Placental pericyte (primary cell): ENCODE results near the gene NLRC3. TPM values are rescaled to one million over a fixed set of nuclear protein-coding genes. Genes with fewer than 3 reads are reported as not detected.

Source experiments
- total RNA-seq: library from RNA; depleted of rRNA; stranded (reverse); fragments of >200 nt; gene quantifications from 2 replicates; pipeline ENCODE4 v1.2.3, GENCODE V29; 2012

NLRC3 gene, protein sequence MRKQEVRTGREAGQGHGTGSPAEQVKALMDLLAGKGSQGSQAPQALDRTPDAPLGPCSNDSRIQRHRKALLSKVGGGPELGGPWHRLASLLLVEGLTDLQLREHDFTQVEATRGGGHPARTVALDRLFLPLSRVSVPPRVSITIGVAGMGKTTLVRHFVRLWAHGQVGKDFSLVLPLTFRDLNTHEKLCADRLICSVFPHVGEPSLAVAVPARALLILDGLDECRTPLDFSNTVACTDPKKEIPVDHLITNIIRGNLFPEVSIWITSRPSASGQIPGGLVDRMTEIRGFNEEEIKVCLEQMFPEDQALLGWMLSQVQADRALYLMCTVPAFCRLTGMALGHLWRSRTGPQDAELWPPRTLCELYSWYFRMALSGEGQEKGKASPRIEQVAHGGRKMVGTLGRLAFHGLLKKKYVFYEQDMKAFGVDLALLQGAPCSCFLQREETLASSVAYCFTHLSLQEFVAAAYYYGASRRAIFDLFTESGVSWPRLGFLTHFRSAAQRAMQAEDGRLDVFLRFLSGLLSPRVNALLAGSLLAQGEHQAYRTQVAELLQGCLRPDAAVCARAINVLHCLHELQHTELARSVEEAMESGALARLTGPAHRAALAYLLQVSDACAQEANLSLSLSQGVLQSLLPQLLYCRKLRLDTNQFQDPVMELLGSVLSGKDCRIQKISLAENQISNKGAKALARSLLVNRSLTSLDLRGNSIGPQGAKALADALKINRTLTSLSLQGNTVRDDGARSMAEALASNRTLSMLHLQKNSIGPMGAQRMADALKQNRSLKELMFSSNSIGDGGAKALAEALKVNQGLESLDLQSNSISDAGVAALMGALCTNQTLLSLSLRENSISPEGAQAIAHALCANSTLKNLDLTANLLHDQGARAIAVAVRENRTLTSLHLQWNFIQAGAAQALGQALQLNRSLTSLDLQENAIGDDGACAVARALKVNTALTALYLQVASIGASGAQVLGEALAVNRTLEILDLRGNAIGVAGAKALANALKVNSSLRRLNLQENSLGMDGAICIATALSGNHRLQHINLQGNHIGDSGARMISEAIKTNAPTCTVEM
- total RNA-seq: not detected in 2 replicates

GRCh38 chr16:3577302-3577752 lies at the start of gene NLRC3:
NLRC3 (minus strand) TSS chr16:3577403; CDS start chr16:3565036, 12,367 bp downstream.

DNA sequence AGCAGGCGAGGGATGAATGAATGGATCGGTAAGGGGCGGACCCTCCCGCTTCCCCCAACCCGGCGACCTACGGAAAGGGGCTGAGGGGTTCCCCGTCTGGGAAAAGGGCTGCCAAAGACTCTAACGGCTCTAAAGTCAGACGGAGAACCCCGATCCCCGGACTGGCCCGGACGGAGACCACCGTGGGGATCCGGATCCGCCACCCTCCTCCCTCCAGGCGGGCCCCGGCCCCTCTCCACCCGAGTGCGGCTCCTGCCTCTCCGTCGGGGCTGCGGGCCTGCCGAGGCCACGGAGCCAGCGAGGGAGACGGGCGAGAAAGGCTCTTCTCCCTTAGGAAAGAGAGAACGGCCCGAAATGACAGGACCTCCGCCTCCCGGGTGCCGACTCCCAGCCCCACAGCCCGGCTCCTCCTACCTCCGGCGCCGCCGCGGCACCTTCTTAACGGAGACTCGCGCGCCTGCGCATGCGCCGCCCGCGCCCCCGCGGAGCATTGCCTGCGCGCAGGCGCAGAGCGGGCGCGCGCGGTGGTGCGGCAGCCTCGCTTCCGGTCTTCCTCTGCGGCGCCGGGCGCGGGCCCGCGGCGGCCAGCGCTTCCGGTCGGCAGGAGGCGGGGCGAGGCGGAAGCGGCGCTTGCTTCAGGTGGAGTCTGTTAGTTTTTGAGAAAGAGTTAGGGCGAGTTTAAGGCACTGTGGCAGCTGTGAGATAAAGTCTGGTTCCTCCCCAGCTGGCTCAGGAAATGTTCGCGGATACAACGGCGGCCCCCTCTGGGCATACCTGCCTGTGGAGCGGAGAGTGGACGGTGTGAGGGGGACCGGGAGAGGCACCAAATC lies 34.2 kb upstream of the NLRC3 start, which contains the start of gene SLX4:
SLX4 (minus strand) TSS at position 461 of the 830 bp plus-strand sequence. CDS start 2,642 bp downstream, outside the sequence.

DNA sequence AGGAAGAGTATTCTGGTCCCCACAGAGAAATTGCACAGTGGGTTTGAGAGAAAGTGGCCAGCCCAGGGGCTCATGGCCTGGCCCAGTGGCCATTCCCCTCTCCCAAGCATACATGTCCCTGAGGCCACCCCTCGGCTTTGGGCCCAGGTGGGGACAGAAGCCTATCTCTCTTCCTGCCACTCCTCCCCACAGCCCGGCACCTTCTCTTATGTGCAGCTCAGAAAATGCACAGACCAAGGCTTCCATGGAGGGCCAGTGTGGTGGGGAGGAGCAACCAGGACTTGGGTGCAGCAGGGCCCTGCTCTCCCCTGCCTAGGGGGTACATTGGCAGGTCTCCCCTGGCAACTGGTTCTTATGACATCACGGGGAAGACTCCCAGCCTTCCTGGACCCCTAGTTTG lies 82.0 kb downstream of the NLRC3 start, which contains the start of gene C16orf90:
C16orf90 (minus strand) TSS at position 314 of the 400 bp plus-strand sequence; CDS start at position 246, 68 bp downstream.

Other genes starting within 250 kb of the NLRC3 start
- 0.22 TPM in 1 of 2 replicates, not detected in the other for gene OR2C1, start 221.5 kb downstream of the NLRC3 start, total RNA-seq
- 9.8 and 11.6 TPM in 2 replicates for gene ZSCAN32, start 176.4 kb downstream of the NLRC3 start, total RNA-seq
- 5.0 and 9.3 TPM in 2 replicates for gene ZNF174, start 176.2 kb downstream of the NLRC3 start, total RNA-seq
- gene ZNF597, start 133.9 kb downstream of the NLRC3 start, total RNA-seq: 4.2 and 5.6 TPM in 2 replicates
- gene NAA60, start 133.7 kb downstream of the NLRC3 start, total RNA-seq: 15.5 and 17.3 TPM in 2 replicates
- not detected in 2 replicates for gene C16orf90, start 81.9 kb downstream of the NLRC3 start, total RNA-seq
- gene CLUAP1, start 76.4 kb downstream of the NLRC3 start, total RNA-seq: 11.0 and 20.8 TPM in 2 replicates
- gene SLX4, start 34.2 kb upstream of the NLRC3 start, total RNA-seq: 2.8 and 9.7 TPM in 2 replicates
- 15.8 and 17.5 TPM in 2 replicates for gene DNASE1, start 77.3 kb upstream of the NLRC3 start, total RNA-seq
- gene TRAP1, start 140.1 kb upstream of the NLRC3 start, total RNA-seq: 96.3 and 98.8 TPM in 2 replicates